Heart left ventricle (tissue), 13 donors: Measurements from ENCODE around the gene PIH1D2.

Experiments used
- POLR2A ChIP-seq, 2 donors: fragments of 450-650 bp; IDR thresholded peaks; one replicate each; pipeline ENCODE4 v1.6.1; 2017; ENCODE audit warnings: antibody characterized with exemption in 2 of 2, mild to moderate bottlenecking in 2 of 2, moderate library complexity in 2 of 2
- TF ChIP-seq, protein P1 (sequence below), 12 donors: fragments of 200-600 bp; sonication (generic) in 4 of 12; IDR thresholded peaks; one replicate each; pipeline versions ENCODE4 v1.5.0 to v1.8.0; 2018 to 2022; ENCODE audit warnings: antibody characterized with exemption in 12 of 12, mild to moderate bottlenecking in 5 of 12
- donor health status: ischemic (EF 13 %, LVEDD 7.1; RV severe dilation, severe dysfunction).
- donor health status: DM: no; HTN: yes; CAD: no.
- donor health status: DM: no; HTN: no; CAD: no.
- donor health status: ischemic (EF 25% LVEDD 6.9; RV normal size, moderate dysfunction).
- donor health status: ischemic (EF 25% LVEDD 5.7; RV mildly dilated, moderate dysfunction).
- donor health status: ischemic (EF 35%, LVEDD 5.7; RV mildly dilated, moderate dysfunction).
- donor health status: nonischemic (EF 11% LVEDD 7.7; RV severe dilation, severe dysfunction).
- donor health status: DM: yes; HTN: yes; CAD: no.
- donor health status: PGD.
- donor health status: ischemic (EF 29% LVEDD 5.4; RV normal size, mild dysfunction).
- donor health status: nonischemic (EF 23%, LVEDD 6.1; RV moderate dilation, normal function).

DNA sequence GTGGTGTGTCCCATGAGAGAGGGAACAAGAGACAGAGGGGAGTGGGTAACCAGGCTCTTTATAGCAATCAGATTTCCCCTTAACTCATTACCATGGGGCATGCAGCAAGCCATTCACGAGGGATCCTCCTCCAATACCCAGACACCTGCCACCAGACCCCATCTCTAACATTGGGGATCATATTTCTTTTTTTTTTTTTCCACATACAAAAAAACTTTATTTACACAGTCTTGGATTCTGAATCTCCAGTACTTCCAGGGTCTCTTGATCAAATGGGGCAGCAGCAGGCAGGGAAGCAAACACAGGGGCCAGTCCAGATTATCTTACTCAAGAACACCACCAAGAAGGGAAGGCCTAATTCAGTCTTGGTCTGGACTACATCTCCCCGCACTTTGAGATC is 44.4 kb downstream of the PIH1D2 start:
- TF ChIP-seq POLR2A (IDR thresholded peaks at IDR 0.05): no peak
- TF ChIP-seq, protein P1, sequence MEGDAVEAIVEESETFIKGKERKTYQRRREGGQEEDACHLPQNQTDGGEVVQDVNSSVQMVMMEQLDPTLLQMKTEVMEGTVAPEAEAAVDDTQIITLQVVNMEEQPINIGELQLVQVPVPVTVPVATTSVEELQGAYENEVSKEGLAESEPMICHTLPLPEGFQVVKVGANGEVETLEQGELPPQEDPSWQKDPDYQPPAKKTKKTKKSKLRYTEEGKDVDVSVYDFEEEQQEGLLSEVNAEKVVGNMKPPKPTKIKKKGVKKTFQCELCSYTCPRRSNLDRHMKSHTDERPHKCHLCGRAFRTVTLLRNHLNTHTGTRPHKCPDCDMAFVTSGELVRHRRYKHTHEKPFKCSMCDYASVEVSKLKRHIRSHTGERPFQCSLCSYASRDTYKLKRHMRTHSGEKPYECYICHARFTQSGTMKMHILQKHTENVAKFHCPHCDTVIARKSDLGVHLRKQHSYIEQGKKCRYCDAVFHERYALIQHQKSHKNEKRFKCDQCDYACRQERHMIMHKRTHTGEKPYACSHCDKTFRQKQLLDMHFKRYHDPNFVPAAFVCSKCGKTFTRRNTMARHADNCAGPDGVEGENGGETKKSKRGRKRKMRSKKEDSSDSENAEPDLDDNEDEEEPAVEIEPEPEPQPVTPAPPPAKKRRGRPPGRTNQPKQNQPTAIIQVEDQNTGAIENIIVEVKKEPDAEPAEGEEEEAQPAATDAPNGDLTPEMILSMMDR (IDR thresholded peaks at IDR 0.05): no peak
